B cell (primary cell): ENCODE measurements around the gene VCPKMT. TPM values are rescaled to one million over a fixed set of nuclear protein-coding genes. Genes with fewer than 3 reads are reported as not detected.
A peak's percentile ranks its signal among the peaks of the same experiment; 100 is the strongest.
"Not testable (repeated sequence)": the region's sequence is repeated elsewhere in the genome, so short reads cannot be mapped to it uniquely, and the experiment has no call there.

Experiments used
- ATAC-seq: fragments of 200-7000 bp; cut with Tn5 transposase; one replicate; pipeline ENCODE4 v1.10.0; 2021; ENCODE audit warnings: low read depth, mild to moderate bottlenecking, moderate number of reproducible peaks, moderate library complexity
- CTCF ChIA-PET: fragments of 350-600 bp; sonication (Branson Sonifier 250); formaldehyde crosslinking; loops from one replicate; lab custom pipeline; 2021; ENCODE audit warnings: antibody characterized with exemption, inconsistent platforms; lab: Charles Lee
- POLR2A ChIA-PET: fragments of 350-600 bp; sonication (Branson Sonifier 250); formaldehyde crosslinking; loops from one replicate; lab custom pipeline; 2021; ENCODE audit warnings: antibody characterized with exemption; lab: Charles Lee
- DNase-seq: peaks from one replicate; pipeline ENCODE4 v3.0.0; 2013
- H2AFZ ChIP-seq: 2 replicates; pipeline ENCODE4 v1.6.1; 2012; ENCODE audit warnings: mild to moderate bottlenecking, low read depth, low read length; ENCODE audit not compliant: insufficient read depth, poor library complexity, severe bottlenecking
- H3K27ac ChIP-seq, 2 donors: 1 replicate in 1 of 2; 2 replicates in 1 of 2; pipeline ENCODE4 v1.5.1; 2012 to 2013; ENCODE audit warnings: low read length in 2 of 2, mild to moderate bottlenecking in 2 of 2, moderate library complexity in 1 of 2
- H3K27me3 ChIP-seq, 4 experiments: fragments of 200-600 bp in 1 of 4; sonication (generic) in 1 of 4; replicated peaks in 1 of 4; 1 replicate in 2 of 4; 2 replicates in 2 of 4; pipeline versions ENCODE4 v1.6.1 to v1.7.0; 2013 to 2016; ENCODE audit warnings: low read length in 3 of 4, mild to moderate bottlenecking in 2 of 4, mixed read lengths in 1 of 4, moderate library complexity in 1 of 4; ENCODE audit not compliant: insufficient read depth in 4 of 4, control insufficient read depth in 3 of 4; ENCODE audit errors: control extremely low read depth in 1 of 4
- H3K36me3 ChIP-seq, 2 experiments: replicated peaks in 1 of 2; 1 replicate in 1 of 2; 2 replicates in 1 of 2; pipeline versions ENCODE4 v1.6.1 to v1.7.1; 2013; ENCODE audit warnings: low read length in 1 of 2; ENCODE audit not compliant: insufficient read depth in 2 of 2, control insufficient read depth in 1 of 2; ENCODE audit errors: control extremely low read depth in 1 of 2, extremely low read depth in 1 of 2
- H3K4me1 ChIP-seq, 2 donors: fragments of 200-600 bp in 1 of 2; sonication (generic) in 1 of 2; 1 replicate in 1 of 2; 2 replicates in 1 of 2; pipeline versions ENCODE4 v1.5.1 to v1.6.1; 2013 to 2017; ENCODE audit warnings: low read length in 2 of 2; ENCODE audit not compliant: control insufficient read depth in 2 of 2, insufficient read depth in 2 of 2
- H3K4me2 ChIP-seq: replicated peaks from 2 replicates; pipeline ENCODE3; 2012; ENCODE audit warnings: mild to moderate bottlenecking, low read depth, low read length; ENCODE audit not compliant: poor library complexity, severe bottlenecking
- H3K4me3 ChIP-seq, 5 experiments: fragments of 200-600 bp in 1 of 5; sonication (generic) in 1 of 5; 1 replicate in 3 of 5; 2 replicates in 2 of 5; pipeline versions ENCODE4 v1.5.1 to v1.7.0; 2011 to 2016; ENCODE audit warnings: low read length in 4 of 5, mild to moderate bottlenecking in 4 of 5, low read depth in 2 of 5, control low read depth in 1 of 5, moderate library complexity in 1 of 5; ENCODE audit not compliant: insufficient read depth in 1 of 5; ENCODE audit errors: control extremely low read depth in 1 of 5, extremely low read depth in 1 of 5
- H3K79me2 ChIP-seq: fragments of 200-600 bp; sonication (generic); one replicate; pipeline ENCODE4 v1.6.0; 2016; ENCODE audit warnings: low read length; ENCODE audit not compliant: control insufficient read depth, insufficient read depth
- H3K9ac ChIP-seq: fragments of 200-600 bp; sonication (generic); 2 replicates; pipeline ENCODE4 v1.6.1; 2017; ENCODE audit warnings: mild to moderate bottlenecking, low read length, moderate library complexity
- H3K9me3 ChIP-seq, 3 donors: one replicate each; pipeline versions ENCODE4 v1.6.1 to v1.7.1; 2013; ENCODE audit warnings: low read length in 2 of 3; ENCODE audit not compliant: control insufficient read depth in 2 of 3, insufficient read depth in 1 of 3; ENCODE audit errors: control extremely low read depth in 1 of 3
- H4K20me1 ChIP-seq: 2 replicates; pipeline ENCODE4 v1.6.0; 2012; ENCODE audit warnings: mild to moderate bottlenecking, low read length; ENCODE audit not compliant: insufficient read depth, control insufficient read depth, poor library complexity, severe bottlenecking
- H3K27ac Mint-ChIP-seq: one replicate; pipeline ENCODE4 v1.8.0; 2021; ENCODE audit warnings: mixed read lengths
- H3K27me3 Mint-ChIP-seq: one replicate; pipeline ENCODE4 v1.8.0; 2021; ENCODE audit warnings: mixed read lengths
- H3K4me1 Mint-ChIP-seq: one replicate; pipeline ENCODE4 v1.8.0; 2021; ENCODE audit warnings: mixed read lengths
- H3K4me3 Mint-ChIP-seq: one replicate; pipeline ENCODE4 v1.8.0; 2021; ENCODE audit warnings: mixed read lengths
- H3K9me3 Mint-ChIP-seq: one replicate; pipeline ENCODE4 v1.8.0; 2022; ENCODE audit warnings: mixed read lengths; ENCODE audit not compliant: insufficient read depth
- EZH2 ChIP-seq: IDR thresholded peaks from 2 replicates; pipeline ENCODE4 v1.6.1; 2012; ENCODE audit warnings: borderline replicate concordance, low read depth, mild to moderate bottlenecking, moderate library complexity, low read length; ENCODE audit not compliant: insufficient read depth, poor library complexity, severe bottlenecking
- WGBS: methylation state at CpG from one replicate; pipeline ENCODE4 v1.1.5; 2013; ENCODE audit warnings: missing lambda C conversion rate; ENCODE audit not compliant: insufficient coverage; 5-methylcytosine and 5-hydroxymethylcytosine counted together
- intact Hi-C: fragments of 100-400 bp; cut with micrococcal nuclease; formaldehyde crosslinking; loops from one replicate; pipeline ENCODE4 v1.10.0; 2022
- polyA plus RNA-seq: library from polyadenylated mRNA; depleted of rRNA; stranded (reverse); fragments of >200 nt; gene quantifications from 2 replicates; pipeline ENCODE4 v1.2.3, GENCODE V29; 2012
- total RNA-seq, 2 donors: library from RNA; stranded (reverse); fragments of 120-200 nt in 1 of 2; gene quantifications; 1 replicate in 1 of 2; 2 replicates in 1 of 2; pipeline versions ENCODE4 v1.2.3 to v1.2.4, GENCODE V29; 2013 to 2022
- TF ChIP-seq, protein P1 (sequence below): fragments of 200-600 bp; IDR thresholded peaks from one replicate; pipeline ENCODE4 v1.8.0; 2022; ENCODE audit warnings: antibody characterized with exemption, mild to moderate bottlenecking

The VCPKMT gene
- total and polyA plus RNA-seq, 2 donors (not counting 1 experiment from before 2014, with no cell fraction given), result 27.1 to 40.3 TPM

DNA sequence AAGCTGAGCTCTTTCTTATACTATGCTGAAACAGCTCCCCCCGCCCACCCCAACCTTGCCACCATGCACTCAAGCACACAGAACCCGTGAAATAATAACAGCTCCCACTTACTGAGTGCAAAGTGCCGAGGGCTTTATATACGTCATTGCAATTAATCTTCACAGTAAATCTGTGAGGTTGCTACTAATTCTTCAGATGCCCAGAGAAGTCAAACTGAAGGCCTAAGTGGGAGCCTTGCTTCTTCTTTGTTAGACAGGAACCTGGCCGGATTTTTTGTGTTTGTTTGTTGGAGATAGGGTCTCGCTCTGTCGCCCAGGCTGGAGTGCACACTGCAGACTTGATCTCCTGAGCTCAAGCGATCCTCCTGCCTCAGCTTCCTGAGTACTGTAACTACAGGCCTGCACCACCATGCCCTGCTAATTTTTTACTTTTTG is 34.0 kb downstream of the VCPKMT start:
- CTCF ChIA-PET, result interaction anchor here (0.7 to 3.6 kb wide), 15 partner anchors 11 to 231 kb away, joined by 3 to 27 read pairs (median 6); partner anchors contain the start of gene NEMF
- peak overlapping the region in 3 of 5 experiments; percentile 18 to 57 (median 21) for H3K4me3 ChIP-seq
- 42% methylated on average over 5 of the region's 8 CpGs for WGBS
- peak overlapping the region; percentile 96 for H3K27ac Mint-ChIP-seq
- no peaks in the 10 kb centered on the region for H3K27me3 Mint-ChIP-seq
- H4K20me1 ChIP-seq, result no peaks in the 10 kb centered on the region
- peak overlapping the region; percentile 95 to 100 for H3K27ac ChIP-seq
- ATAC-seq (peak; percentile 3), DNase-seq (peak; percentile 70)
- peaks cover 20% of the 10 kb centered on the region for H3K79me2 ChIP-seq
- H3K36me3 ChIP-seq, result no peaks in the 10 kb centered on the region
- intact Hi-C loops, result loop anchor here (2.0 kb wide), 1 partner anchor 22 kb away; no protein-coding TSS in a partner anchor
- peak overlapping the region; percentile 35 for H2AFZ ChIP-seq
- no peaks in the 10 kb centered on the region for H3K9me3 ChIP-seq
- POLR2A ChIA-PET, result interaction anchor here (0.5 to 2.9 kb wide), 11 partner anchors 9 to 220 kb away, joined by 3 to 32 read pairs (median 3); partner anchors contain the start of gene VCPKMT
- peaks cover 77% of the 10 kb centered on the region for H3K4me1 Mint-ChIP-seq
- peak overlapping the region; percentile 68 for H3K4me2 ChIP-seq
- H3K4me1 ChIP-seq, result peaks cover 66 to 72% of the 10 kb centered on the region in 2 donors
- H3K9me3 Mint-ChIP-seq, result no peaks in the 10 kb centered on the region
- no peaks in the 10 kb centered on the region for H3K27me3 ChIP-seq
- H3K9ac ChIP-seq, result peak overlapping the region; percentile 69
- TF ChIP-seq, protein P1, sequence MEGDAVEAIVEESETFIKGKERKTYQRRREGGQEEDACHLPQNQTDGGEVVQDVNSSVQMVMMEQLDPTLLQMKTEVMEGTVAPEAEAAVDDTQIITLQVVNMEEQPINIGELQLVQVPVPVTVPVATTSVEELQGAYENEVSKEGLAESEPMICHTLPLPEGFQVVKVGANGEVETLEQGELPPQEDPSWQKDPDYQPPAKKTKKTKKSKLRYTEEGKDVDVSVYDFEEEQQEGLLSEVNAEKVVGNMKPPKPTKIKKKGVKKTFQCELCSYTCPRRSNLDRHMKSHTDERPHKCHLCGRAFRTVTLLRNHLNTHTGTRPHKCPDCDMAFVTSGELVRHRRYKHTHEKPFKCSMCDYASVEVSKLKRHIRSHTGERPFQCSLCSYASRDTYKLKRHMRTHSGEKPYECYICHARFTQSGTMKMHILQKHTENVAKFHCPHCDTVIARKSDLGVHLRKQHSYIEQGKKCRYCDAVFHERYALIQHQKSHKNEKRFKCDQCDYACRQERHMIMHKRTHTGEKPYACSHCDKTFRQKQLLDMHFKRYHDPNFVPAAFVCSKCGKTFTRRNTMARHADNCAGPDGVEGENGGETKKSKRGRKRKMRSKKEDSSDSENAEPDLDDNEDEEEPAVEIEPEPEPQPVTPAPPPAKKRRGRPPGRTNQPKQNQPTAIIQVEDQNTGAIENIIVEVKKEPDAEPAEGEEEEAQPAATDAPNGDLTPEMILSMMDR, result no peak
- TF ChIP-seq EZH2, result no peak
- H3K4me3 Mint-ChIP-seq, result peak overlapping the region; percentile 77

DNA sequence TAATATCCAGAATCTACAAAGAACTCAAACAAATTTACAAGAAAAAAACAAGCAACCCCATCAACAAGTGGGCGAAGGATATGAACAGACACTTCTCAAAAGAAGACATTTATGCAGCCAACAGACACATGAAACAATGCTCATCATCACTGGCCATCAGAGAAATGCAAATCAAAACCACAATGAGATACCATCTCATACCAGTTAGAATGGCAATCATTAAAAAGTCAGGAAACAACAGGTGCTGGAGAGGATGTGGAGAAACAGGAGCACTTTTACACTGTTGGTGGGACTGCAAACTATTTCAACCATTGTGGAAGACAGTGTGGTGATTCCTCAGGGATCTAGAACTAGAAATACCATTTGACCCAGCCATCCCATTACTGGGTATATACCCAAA is 37.3 kb downstream of the VCPKMT start:
- H3K9ac ChIP-seq, H3K4me3 ChIP-seq, H3K36me3 ChIP-seq, H3K27ac ChIP-seq, H3K4me2 ChIP-seq, H4K20me1 ChIP-seq, H2AFZ ChIP-seq, H3K9me3 ChIP-seq, H3K27me3 ChIP-seq, intact Hi-C loops, H3K4me3 Mint-ChIP-seq, ATAC-seq, DNase-seq, H3K27me3 Mint-ChIP-seq, H3K9me3 Mint-ChIP-seq, POLR2A ChIA-PET, CTCF ChIA-PET: not testable (repeated sequence)
- peak overlapping the region; percentile 41 for H3K27ac Mint-ChIP-seq
- Histone ChIP-seq H3K4me1 (peaks cover 35 to 40% of the 10 kb centered on the region in 2 donors), H3K79me2 (peaks cover 20% of the 10 kb centered on the region)
- no CpG with 5 or more reads among the region's 1 CpG for WGBS
- H3K4me1 Mint-ChIP-seq, result peaks cover 63% of the 10 kb centered on the region

DNA sequence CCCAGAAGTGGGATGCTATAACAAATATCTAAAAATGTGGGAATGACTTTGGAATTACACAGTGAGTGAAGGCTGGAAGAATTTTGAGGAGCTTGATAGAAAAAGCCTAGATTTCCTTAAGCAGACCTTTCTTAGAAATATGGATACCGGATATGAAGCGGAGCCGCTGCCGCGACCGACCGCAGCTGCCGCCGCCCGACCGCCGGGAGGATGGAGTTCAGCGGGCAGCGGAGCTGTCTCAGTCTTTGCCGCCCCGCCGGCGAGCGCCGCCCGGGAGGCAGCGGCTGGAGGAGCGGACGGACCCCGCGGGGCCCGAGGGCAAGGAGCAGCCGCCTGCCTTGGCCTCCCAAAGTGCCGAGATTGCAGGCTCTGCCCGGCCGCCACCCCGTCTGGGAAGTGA is 42.7 kb downstream of the VCPKMT start:
- H3K4me1 Mint-ChIP-seq, result peaks cover 44% of the 10 kb centered on the region
- POLR2A ChIA-PET, result not testable (repeated sequence)

More for the DNA sequence above, 42.7 kb downstream of the VCPKMT start:
- 100% methylated on average over 5 of the region's 32 CpGs for WGBS
- DNase-seq, H3K36me3 ChIP-seq, H3K27me3 ChIP-seq, H3K9me3 Mint-ChIP-seq, H3K9ac ChIP-seq, H4K20me1 ChIP-seq, H3K4me3 ChIP-seq, intact Hi-C loops, H3K27ac Mint-ChIP-seq, H3K27me3 Mint-ChIP-seq, H3K27ac ChIP-seq, ATAC-seq, H3K9me3 ChIP-seq, H3K4me2 ChIP-seq, H3K4me3 Mint-ChIP-seq, H2AFZ ChIP-seq: not testable (repeated sequence)
- Histone ChIP-seq H3K4me1 (peaks cover 12 to 15% of the 10 kb centered on the region in 2 donors), H3K79me2 (peaks cover 24% of the 10 kb centered on the region)
- CTCF ChIA-PET, result interaction anchor here (3.5 kb wide), 1 partner anchor 8 kb away, joined by 22 read pairs; no protein-coding TSS in a partner anchor
